ENCODE results near the gene DHRS3.
"Not testable (repeated sequence)": the region's sequence is repeated elsewhere in the genome, so short reads cannot be mapped to it uniquely, and the experiment has no call there.

GRCh38 chr1:12538536-12538935, 79.5 kb downstream of the DHRS3 start:
- TF ChIP-seq CTCF (IDR thresholded peaks at IDR 0.05 in 8 of 11, conservative IDR thresholded peaks at IDR 0.05 in 3 of 11); POLR2A (IDR thresholded peaks at IDR 0.05): not testable (repeated sequence)

All from spleen (tissue), 7 donors.